ENCODE data around the gene CCRL2. TPM values are rescaled to one million over a fixed set of nuclear protein-coding genes. Genes with fewer than 3 reads are reported as not detected.

The CCRL2 gene
- total RNA-seq, 2 experiments from 2014 or later = 4.3 to 4.5 TPM

GRCh38 chr3:46370839-46371518, 36.1 kb upstream of the CCRL2 start, which contains the start of gene CCR5:
CCR5 (plus strand) TSS chr3:46370946; CDS start chr3:46372903, 1,957 bp downstream.
- no peaks in the 10 kb centered on the region for H3K9me3 Mint-ChIP-seq
- Histone ChIP-seq H3K4me1 (ENCODE audit: insufficient read depth, low read length) (peaks cover 67% of the 10 kb centered on the region), H3K27ac (ENCODE audit: low read depth in 1 of 2, low read length in 2 of 2) (peak within 1 kb of the TSS in 1 of 2 donors; percentile 69), H3K27me3 (ENCODE audit: control insufficient read depth in 1 of 2, insufficient read depth in 2 of 2, low read length in 2 of 2) (no peaks in the 10 kb centered on the region), H3K4me3 (ENCODE audit: low read length) (peak within 1 kb of the TSS; percentile 43), H3K9me3 (ENCODE audit: control insufficient read depth in 1 of 2, insufficient read depth in 1 of 2, low read length in 2 of 2) (no peaks in the 10 kb centered on the region), H3K36me3 (ENCODE audit: insufficient read depth, low read length) (no peaks in the 10 kb centered on the region)
- TF ChIP-seq CTCF (IDR thresholded peaks at IDR 0.05) = no peak
- ATAC-seq (ENCODE audit: poor library complexity) (peak; percentile 60), DNase-seq (peak in 5 of 14 experiments; percentile 28 to 77 (median 54))
- peak within 1 kb of the TSS; percentile 77 for H3K27ac Mint-ChIP-seq
- no peaks in the 10 kb centered on the region for H3K27me3 Mint-ChIP-seq
- ChIA-PET POLR2A (interaction anchor here (1.0 to 2.1 kb wide), 5 partner anchors 10 to 306 kb away, joined by 3 to 7 read pairs (median 7); no protein-coding TSS in a partner anchor), CTCF (interaction anchor here (1.1 to 6.3 kb wide), 3 partner anchors 77 to 118 kb away, joined by 3 to 86 read pairs (median 6); no protein-coding TSS in a partner anchor)
- H3K4me1 Mint-ChIP-seq (ENCODE audit: low read depth) = peaks cover 58% of the 10 kb centered on the region
- intact Hi-C loops (cut with DNase I, micrococcal nuclease) = loop anchor here in 1 of 2 experiments (5.0 kb wide), 1 partner anchor 294 kb away; no protein-coding TSS in a partner anchor
- H3K36me3 Mint-ChIP-seq (ENCODE audit: low read depth) = no peaks in the 10 kb centered on the region
- peak within 1 kb of the TSS; percentile 34 for H3K4me3 Mint-ChIP-seq

GRCh38 chr3:46371519-46372340, 35.3 kb upstream of the CCRL2 start:
- ATAC-seq (ENCODE audit: poor library complexity) (no peak), DNase-seq (no peak)
- Mint-ChIP-seq H3K4me1 (ENCODE audit: low read depth) (peaks cover 59% of the 10 kb centered on the region), H3K9me3 (no peaks in the 10 kb centered on the region), H3K4me3 (peak overlapping the region; percentile 16), H3K36me3 (ENCODE audit: low read depth) (no peaks in the 10 kb centered on the region), H3K27me3 (no peaks in the 10 kb centered on the region), H3K27ac (peak overlapping the region; percentile 37)
- Histone ChIP-seq H3K4me3 (ENCODE audit: low read length) (peak overlapping the region; percentile 43), H3K36me3 (ENCODE audit: insufficient read depth, low read length) (no peaks in the 10 kb centered on the region), H3K27ac (ENCODE audit: low read depth in 1 of 2, low read length in 2 of 2) (peak overlapping the region in 1 of 2 donors; percentile 4), H3K4me1 (ENCODE audit: insufficient read depth, low read length) (peaks cover 71% of the 10 kb centered on the region), H3K9me3 (ENCODE audit: control insufficient read depth in 1 of 2, insufficient read depth in 1 of 2, low read length in 2 of 2) (no peaks in the 10 kb centered on the region), H3K27me3 (ENCODE audit: control insufficient read depth in 1 of 2, insufficient read depth in 2 of 2, low read length in 2 of 2) (no peaks in the 10 kb centered on the region)
- intact Hi-C loops (cut with DNase I, micrococcal nuclease) = loop anchor here (2.0 to 5.0 kb wide), 2 partner anchors 95 to 294 kb away; no protein-coding TSS in a partner anchor
- ChIA-PET POLR2A (interaction anchor here (1.3 to 1.8 kb wide), 2 partner anchors 92 to 95 kb away, joined by 7 read pairs; no protein-coding TSS in a partner anchor), CTCF (interaction anchor here (0.8 to 6.3 kb wide), 11 partner anchors 8 to 428 kb away, joined by 3 to 86 read pairs (median 4); partner anchors contain the start of genes CCR2 and CXCR6)
- TF ChIP-seq CTCF (IDR thresholded peaks at IDR 0.05) = no peak
